Immature natural killer cell (primary cell): ENCODE measurements around the gene PLD1. TPM values are rescaled to one million over a fixed set of nuclear protein-coding genes. Genes with fewer than 3 reads are reported as not detected.

Source experiments
- DNase-seq, 3 donors: peaks; one replicate each; pipeline ENCODE4 v3.0.0; 2022; ENCODE audit warnings: mixed read lengths in 1 of 3
- H3K27ac Mint-ChIP-seq, 6 donors: one replicate each; pipeline ENCODE4 v1.8.0; 2020; ENCODE audit warnings: mixed read lengths in 6 of 6, mild to moderate bottlenecking in 5 of 6, inconsistent platforms in 4 of 6, moderate library complexity in 3 of 6
- H3K27me3 Mint-ChIP-seq, 3 donors: one replicate each; pipeline ENCODE4 v1.8.0; 2020 to 2021; ENCODE audit warnings: low read depth in 3 of 3, mild to moderate bottlenecking in 3 of 3, mixed read lengths in 3 of 3, moderate library complexity in 3 of 3, inconsistent platforms in 1 of 3
- H3K36me3 Mint-ChIP-seq, 3 donors: one replicate each; pipeline ENCODE4 v1.8.0; 2020; ENCODE audit warnings: mixed read lengths in 3 of 3, inconsistent platforms in 2 of 3, mild to moderate bottlenecking in 2 of 3
- H3K4me1 Mint-ChIP-seq, 2 donors: one replicate each; pipeline ENCODE4 v1.8.0; 2020; ENCODE audit warnings: inconsistent platforms in 2 of 2, mild to moderate bottlenecking in 2 of 2, mixed read lengths in 2 of 2, moderate library complexity in 1 of 2
- H3K4me3 Mint-ChIP-seq, 5 donors: one replicate each; pipeline ENCODE4 v1.8.0; 2020; ENCODE audit warnings: mild to moderate bottlenecking in 5 of 5, mixed read lengths in 5 of 5, inconsistent platforms in 3 of 5, moderate library complexity in 3 of 5
- H3K9me3 Mint-ChIP-seq, 6 donors: one replicate each; pipeline ENCODE4 v1.8.0; 2020; ENCODE audit warnings: mild to moderate bottlenecking in 6 of 6, mixed read lengths in 6 of 6, inconsistent platforms in 4 of 6, moderate library complexity in 3 of 6
- polyA plus RNA-seq, 3 donors: library from polyadenylated mRNA; unstranded; fragments of 300-500 nt; fragmentation: Illumina TruSeq; gene quantifications; one replicate each; pipeline ENCODE4 v1.2.3, GENCODE V29; 2021

PLD1 gene
- polyA plus RNA-seq, 3 donors from 2014 or later = 3.8 to 7.2 TPM; not detected in 1

DNA sequence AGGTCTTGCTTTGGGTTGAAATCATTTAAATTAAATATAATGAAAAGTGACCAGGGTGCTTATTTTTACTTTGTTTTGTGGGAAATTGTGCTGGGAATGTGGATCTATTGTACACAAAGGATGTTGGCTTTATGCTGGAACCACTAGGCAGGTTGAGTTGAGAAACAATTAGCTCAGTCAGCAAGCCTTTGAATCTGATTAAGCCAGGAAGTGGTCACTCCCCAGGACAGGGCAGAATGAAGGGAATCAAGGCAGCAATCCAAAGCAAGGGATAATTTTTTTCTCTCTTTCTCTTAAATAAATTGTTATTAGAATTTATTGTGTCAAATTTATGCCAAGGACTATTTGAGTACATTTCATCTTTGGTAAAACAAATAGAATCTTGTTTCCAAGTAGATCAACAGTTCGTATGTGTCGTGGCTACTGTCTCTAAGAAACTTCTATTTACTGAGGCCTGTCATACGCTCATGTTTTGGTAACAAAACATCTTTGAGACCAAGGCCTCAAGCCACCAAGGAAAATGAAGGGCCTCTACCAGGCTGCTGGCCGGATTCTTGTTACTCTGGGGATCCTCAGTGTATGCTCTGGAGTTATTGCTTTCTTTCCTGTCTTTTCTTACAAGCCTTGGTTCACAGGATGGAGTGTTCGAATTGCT lies 32.7 kb upstream of the PLD1 start, which contains the start of gene TMEM212:
Gene TMEM212 (plus strand): TSS at position 486 of the 655 bp plus-strand sequence. CDS start 35 bp downstream, at position 521.
- Mint-ChIP-seq H3K27ac (no peak within 1 kb of the TSS), H3K4me1 (no peaks in the 10 kb centered on the region), H3K4me3 (no peak within 1 kb of the TSS), H3K9me3 (peaks cover 0 to 2% (median 0%) of the 10 kb centered on the region in 6 donors), H3K27me3 (peaks cover 0 to 5% (median 0%) of the 10 kb centered on the region in 3 donors), H3K36me3 (no peaks in the 10 kb centered on the region)
- DNase-seq = no peak

DNA sequence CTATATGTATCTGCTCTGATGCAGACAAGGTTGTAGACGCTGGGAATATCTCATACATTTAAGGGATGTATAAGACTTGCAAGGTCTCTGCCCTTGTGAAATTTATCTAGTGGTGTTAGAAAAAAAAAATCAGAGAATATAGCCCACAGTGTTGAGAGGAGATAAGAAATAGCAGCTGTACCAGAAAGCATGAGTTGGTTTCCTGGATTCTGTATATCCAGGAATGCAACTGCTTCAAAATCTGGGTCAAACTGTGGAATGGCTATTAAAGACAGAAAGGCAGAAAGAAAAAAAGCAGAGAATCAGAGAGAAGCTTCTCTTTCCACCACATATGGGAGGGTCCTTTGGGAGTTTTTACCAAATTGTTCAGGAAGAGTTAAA lies 31.3 kb upstream of the PLD1 start:
- DNase-seq = no peak
- Mint-ChIP-seq H3K27me3 (peaks cover 0 to 5% (median 0%) of the 10 kb centered on the region in 3 donors), H3K4me3 (no peak overlapping the region), H3K4me1 (no peaks in the 10 kb centered on the region), H3K9me3 (peaks cover 0 to 2% (median 0%) of the 10 kb centered on the region in 6 donors), H3K36me3 (no peaks in the 10 kb centered on the region), H3K27ac (no peak overlapping the region)

DNA sequence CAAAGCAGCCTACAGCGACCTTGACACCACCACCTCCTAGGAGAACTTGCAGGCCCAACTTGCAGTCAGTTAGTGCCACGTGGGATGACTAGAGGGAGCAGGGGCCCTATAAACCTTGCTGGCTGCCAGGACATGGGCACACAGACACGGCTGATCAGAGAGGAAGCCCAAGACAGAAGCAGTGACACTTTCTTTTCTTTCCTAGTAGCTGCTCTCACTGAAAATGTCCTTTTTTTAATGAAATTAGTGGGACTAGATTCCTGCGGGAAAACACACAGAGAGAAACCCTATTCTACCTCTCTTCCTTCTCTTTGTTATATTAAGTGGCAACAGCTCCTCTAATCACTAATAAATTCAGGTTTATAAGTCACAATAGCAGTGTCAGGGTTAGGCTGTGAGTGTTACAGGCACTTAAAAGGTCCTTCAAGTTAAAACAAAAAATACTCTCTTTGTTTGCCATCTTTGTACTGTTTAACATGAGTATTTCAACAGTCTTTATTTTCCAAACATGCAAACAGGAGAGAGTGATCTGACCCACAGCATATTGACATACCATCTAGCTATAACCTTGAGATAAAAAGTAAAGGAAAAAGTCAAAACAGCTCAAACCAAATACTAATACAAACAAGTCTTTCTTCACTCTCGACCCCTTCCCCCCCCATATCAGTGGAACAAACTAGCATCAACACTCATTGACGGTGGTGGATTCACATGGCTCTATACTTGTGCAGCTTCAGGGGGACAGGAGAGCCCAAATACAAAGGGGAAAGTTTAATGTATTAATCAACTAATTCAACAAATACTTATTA lies 30.7 kb upstream of the PLD1 start:
- no peak overlapping the region for H3K4me3 Mint-ChIP-seq
- peaks cover 0 to 5% (median 0%) of the 10 kb centered on the region in 3 donors for H3K27me3 Mint-ChIP-seq
- no peaks in the 10 kb centered on the region for H3K36me3 Mint-ChIP-seq
- H3K27ac Mint-ChIP-seq = no peak overlapping the region
- no peaks in the 10 kb centered on the region for H3K4me1 Mint-ChIP-seq
- DNase-seq = no peak
- H3K9me3 Mint-ChIP-seq = peaks cover 0 to 2% (median 0%) of the 10 kb centered on the region in 6 donors

DNA sequence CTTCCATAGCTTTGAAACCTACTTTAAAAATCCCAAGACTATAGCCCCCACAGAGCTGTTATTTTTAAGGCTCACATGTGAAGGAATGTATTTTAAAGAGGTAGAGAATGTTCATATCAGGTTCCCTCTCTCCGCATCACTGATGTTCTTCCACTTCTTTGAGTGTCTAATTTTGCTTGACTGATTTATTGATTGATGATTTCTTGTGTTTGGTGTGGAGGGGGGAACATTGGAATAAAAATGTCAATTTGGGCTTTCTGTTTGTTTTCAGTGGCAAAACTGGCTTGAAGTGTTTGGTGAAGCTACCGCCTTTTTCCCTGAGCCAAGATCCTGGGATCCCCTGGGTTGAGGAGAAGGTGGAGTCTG lies 30.1 kb upstream of the PLD1 start:
- no peak overlapping the region for H3K4me3 Mint-ChIP-seq
- DNase-seq = no peak
- no peaks in the 10 kb centered on the region for H3K9me3 Mint-ChIP-seq
- peaks cover 0 to 3% (median 0%) of the 10 kb centered on the region in 3 donors for H3K27me3 Mint-ChIP-seq
- no peak overlapping the region for H3K27ac Mint-ChIP-seq
- peaks cover 0 to 4% (median 0%) of the 10 kb centered on the region in 3 donors for H3K36me3 Mint-ChIP-seq
- no peaks in the 10 kb centered on the region for H3K4me1 Mint-ChIP-seq

DNA sequence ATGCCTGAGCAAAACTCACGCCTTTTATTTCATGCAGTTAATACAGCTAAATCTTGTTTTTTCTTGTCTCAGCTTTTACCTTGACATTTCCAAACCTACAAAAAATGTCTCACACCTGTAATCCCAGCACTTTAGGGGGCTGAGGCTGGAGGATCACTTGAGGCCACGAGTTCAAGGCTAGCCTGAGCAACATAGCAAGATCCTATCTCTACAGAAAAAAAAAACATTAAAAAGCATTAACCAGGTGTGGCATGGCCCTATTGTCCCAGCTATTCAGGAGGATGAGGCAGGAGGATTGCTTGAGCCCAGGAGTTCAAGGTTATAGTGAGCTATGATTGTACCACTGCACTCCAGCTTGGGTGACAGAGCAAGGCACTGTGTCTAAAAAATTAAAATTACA lies 29.0 kb upstream of the PLD1 start:
- no peaks in the 10 kb centered on the region for H3K9me3 Mint-ChIP-seq
- peaks cover 0 to 4% (median 0%) of the 10 kb centered on the region in 3 donors for H3K36me3 Mint-ChIP-seq
- H3K27ac Mint-ChIP-seq = no peak overlapping the region
- no peak overlapping the region for H3K4me3 Mint-ChIP-seq
- no peaks in the 10 kb centered on the region for H3K4me1 Mint-ChIP-seq
- DNase-seq = no peak
- peaks cover 0 to 3% (median 0%) of the 10 kb centered on the region in 3 donors for H3K27me3 Mint-ChIP-seq

DNA sequence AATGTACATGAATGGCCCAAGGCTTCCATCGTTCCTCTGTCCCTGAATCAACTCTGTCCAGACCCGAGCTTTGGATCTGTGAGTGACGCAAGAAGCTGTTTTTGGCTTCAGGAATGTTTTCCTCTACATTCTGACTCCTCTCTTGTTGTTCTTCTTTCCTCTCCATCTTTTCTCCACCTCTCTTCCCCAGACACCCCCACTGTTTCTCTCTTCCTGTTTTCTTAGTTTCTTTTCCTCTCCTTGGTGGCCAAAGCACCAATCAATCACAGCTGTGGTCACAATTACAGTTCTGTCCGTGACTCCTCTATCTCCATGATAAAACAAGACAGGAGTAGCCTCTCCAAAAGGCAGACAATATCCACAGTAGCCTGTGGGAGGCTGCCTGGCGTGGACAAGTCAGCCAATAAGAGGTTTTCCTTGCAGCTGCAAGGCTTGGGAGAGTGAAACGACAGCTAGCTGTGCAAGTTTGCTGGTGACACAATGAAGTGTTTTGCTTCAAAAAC lies 28.0 kb upstream of the PLD1 start:
- H3K36me3 Mint-ChIP-seq = peaks cover 0 to 4% (median 0%) of the 10 kb centered on the region in 3 donors
- no peaks in the 10 kb centered on the region for H3K4me1 Mint-ChIP-seq
- no peaks in the 10 kb centered on the region for H3K9me3 Mint-ChIP-seq
- no peak overlapping the region for H3K4me3 Mint-ChIP-seq
- H3K27me3 Mint-ChIP-seq = peaks cover 0 to 3% (median 0%) of the 10 kb centered on the region in 3 donors
- H3K27ac Mint-ChIP-seq = no peak overlapping the region
- DNase-seq = no peak

DNA sequence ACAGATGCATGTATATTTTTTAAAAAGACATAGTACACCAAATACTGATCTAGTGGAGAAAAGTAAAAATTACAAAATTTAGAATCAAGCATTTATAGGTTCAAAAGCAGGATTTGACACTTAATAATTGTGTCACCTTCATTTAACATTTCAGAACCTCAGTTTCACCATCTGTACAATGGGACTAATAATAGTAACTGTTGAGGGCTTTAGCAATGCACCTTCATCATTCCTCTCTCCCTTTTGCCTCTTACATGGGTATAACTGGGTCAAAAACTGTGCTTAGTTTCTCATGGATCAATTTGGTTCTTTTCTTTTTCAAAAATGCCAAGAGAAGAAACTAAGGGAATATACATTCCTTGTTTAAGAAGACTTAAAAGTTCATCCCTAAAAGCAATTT lies 27.4 kb upstream of the PLD1 start:
- no peak overlapping the region for H3K27ac Mint-ChIP-seq
- H3K27me3 Mint-ChIP-seq = peaks cover 0 to 3% (median 3%) of the 10 kb centered on the region in 3 donors
- no peak overlapping the region for H3K4me3 Mint-ChIP-seq
- no peaks in the 10 kb centered on the region for H3K4me1 Mint-ChIP-seq
- no peaks in the 10 kb centered on the region for H3K9me3 Mint-ChIP-seq
- DNase-seq = no peak
- H3K36me3 Mint-ChIP-seq = peaks cover 0 to 4% (median 0%) of the 10 kb centered on the region in 3 donors

DNA sequence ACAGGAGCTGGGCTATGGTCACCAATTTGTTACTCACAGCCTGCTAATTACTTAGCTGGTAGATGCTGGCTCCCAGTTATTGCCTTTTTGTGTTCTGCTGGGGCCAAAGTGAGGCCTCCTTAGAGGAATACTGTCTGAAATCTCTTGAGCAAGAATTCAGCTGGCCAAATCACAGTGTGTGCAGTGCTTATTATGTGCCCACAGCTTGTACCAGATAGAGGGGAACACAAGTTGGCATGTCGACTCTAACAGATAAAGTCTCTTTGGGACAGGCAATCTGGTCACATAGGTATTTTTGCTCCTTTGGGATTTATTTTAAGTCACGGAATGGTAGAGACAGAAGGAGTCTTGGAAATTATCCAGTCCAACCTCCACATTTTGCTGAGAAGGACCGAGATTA lies 26.6 kb upstream of the PLD1 start:
- H3K27ac Mint-ChIP-seq = no peak overlapping the region
- peaks cover 0 to 4% (median 0%) of the 10 kb centered on the region in 3 donors for H3K36me3 Mint-ChIP-seq
- no peak overlapping the region for H3K4me3 Mint-ChIP-seq
- no peaks in the 10 kb centered on the region for H3K4me1 Mint-ChIP-seq
- H3K27me3 Mint-ChIP-seq = peaks cover 0 to 3% (median 3%) of the 10 kb centered on the region in 3 donors
- no peaks in the 10 kb centered on the region for H3K9me3 Mint-ChIP-seq
- no peak for DNase-seq

DNA sequence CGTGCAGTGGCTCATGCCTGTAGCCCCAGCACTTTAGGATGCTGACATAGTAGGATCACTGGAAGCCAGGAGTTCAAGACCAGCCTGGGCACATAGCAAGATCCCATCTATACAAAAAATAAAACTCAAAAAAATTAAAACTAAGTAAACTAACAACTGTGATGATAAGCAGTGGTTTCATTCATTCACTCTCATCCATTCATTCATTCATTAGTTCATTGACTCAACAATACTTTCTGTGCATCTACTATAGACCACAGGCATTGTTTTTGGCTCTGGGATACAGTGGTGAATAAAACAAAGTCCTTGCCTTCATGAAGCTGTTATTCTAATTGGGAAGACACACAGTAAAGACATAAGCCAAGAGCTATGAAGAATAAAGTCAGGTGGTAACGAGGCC lies 25.3 kb upstream of the PLD1 start:
- DNase-seq = no peak
- no peak overlapping the region for H3K4me3 Mint-ChIP-seq
- H3K27ac Mint-ChIP-seq = no peak overlapping the region
- no peaks in the 10 kb centered on the region for H3K4me1 Mint-ChIP-seq
- H3K9me3 Mint-ChIP-seq = no peaks in the 10 kb centered on the region
- H3K36me3 Mint-ChIP-seq = peaks cover 0 to 4% (median 0%) of the 10 kb centered on the region in 3 donors
- peaks cover 0 to 3% (median 3%) of the 10 kb centered on the region in 3 donors for H3K27me3 Mint-ChIP-seq

DNA sequence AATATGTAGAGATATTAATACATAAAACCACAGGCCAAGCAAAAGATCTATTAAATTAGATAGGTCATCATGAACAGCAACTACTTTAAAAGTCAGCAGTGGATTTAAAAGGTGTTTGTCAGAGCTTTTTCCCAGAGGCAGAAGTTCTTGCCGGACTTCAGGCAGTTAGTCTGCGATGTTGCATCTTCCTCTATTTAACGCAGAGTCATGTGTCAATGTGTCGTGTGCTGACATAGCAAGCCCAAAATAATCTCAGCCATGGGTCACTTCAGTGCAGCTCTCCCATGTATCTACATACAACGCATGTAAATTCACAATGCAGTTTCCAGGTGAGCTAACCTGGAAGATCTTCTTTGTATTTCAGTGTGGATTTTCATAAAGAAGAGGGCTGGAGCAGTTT lies 24.8 kb upstream of the PLD1 start:
- Mint-ChIP-seq H3K36me3 (peaks cover 0 to 4% (median 0%) of the 10 kb centered on the region in 3 donors), H3K4me1 (no peaks in the 10 kb centered on the region), H3K4me3 (no peak overlapping the region), H3K9me3 (no peaks in the 10 kb centered on the region), H3K27me3 (peaks cover 0 to 4% (median 3%) of the 10 kb centered on the region in 3 donors), H3K27ac (no peak overlapping the region)
- no peak for DNase-seq

DNA sequence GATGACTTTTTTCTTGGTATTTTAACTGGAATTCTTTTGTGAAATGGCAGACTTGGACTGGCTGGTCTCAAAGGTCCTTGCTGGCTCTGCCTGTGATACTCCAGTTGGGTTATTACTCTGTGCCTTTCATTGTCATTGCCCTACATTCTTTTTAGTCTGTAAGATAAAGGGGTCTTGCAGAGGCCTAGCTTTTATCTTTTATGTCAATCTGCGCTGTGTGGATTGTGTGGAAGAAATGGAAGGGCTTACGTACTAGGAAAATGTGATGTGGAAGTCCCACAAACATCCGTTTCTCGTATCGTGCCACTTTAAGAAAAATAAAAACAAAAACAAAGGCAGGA lies 24.1 kb upstream of the PLD1 start:
- DNase-seq = no peak
- H3K27me3 Mint-ChIP-seq = peaks cover 0 to 4% (median 3%) of the 10 kb centered on the region in 3 donors
- H3K4me3 Mint-ChIP-seq = no peak overlapping the region
- H3K36me3 Mint-ChIP-seq = peaks cover 0 to 4% (median 0%) of the 10 kb centered on the region in 3 donors
- no peak overlapping the region for H3K27ac Mint-ChIP-seq
- H3K9me3 Mint-ChIP-seq = no peaks in the 10 kb centered on the region
- H3K4me1 Mint-ChIP-seq = no peaks in the 10 kb centered on the region

DNA sequence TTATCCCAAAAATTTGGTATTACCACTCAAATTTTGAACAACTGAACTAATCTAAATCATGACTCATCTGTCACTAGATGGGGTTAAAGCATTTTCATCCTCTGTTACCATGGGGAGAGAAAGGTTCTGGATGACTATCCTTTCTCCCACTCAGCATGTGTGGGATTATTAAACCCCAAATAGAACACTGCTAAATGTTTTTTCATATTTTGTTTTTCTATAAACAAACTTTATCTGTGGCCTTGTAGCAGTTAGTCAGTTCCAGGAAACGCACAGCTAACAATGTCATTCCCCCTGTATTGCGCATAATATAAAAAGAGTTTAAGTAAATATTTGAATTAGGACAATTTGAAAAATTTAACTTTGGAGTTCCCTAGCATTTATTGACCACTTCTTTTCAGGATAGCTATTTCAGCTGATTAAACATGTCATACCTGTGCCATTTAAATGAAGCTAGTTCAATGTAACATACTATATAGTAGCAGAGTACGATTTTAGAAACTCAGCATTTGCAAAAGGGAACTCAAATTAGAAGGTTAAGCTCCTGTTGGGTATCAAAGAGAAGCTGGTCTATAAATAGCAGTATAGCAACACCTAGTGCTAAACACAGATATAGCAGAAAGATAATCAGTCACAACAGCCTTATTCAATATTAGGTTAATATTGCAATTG lies 23.6 kb upstream of the PLD1 start:
- H3K9me3 Mint-ChIP-seq = no peaks in the 10 kb centered on the region
- H3K27me3 Mint-ChIP-seq = peaks cover 0 to 4% (median 2%) of the 10 kb centered on the region in 3 donors

DNA sequence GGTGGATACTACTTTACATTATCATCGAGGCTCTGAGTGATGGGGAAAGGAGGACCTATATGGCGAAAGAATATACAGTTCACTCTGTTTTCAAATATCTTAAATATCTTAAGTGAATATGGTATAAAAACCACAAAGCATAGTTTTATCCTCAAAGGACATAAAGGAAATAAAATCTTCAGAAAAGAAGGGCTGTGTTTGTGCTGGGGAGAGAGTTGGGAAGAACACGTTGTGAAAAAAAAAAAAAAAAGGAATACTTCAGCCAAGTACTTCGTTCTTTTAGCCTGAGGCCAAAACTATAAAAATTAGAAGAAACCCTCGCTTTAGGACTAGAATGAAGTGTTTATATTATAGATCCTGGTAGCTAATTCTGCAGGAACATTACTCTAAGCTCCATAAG lies 22.7 kb upstream of the PLD1 start:
- H3K36me3 Mint-ChIP-seq = peaks cover 0 to 4% (median 0%) of the 10 kb centered on the region in 3 donors
- H3K27ac Mint-ChIP-seq = no peak overlapping the region
- no peak for DNase-seq
- peaks cover 0 to 4% (median 1%) of the 10 kb centered on the region in 3 donors for H3K27me3 Mint-ChIP-seq
- no peak overlapping the region for H3K4me3 Mint-ChIP-seq
- no peaks in the 10 kb centered on the region for H3K9me3 Mint-ChIP-seq
- H3K4me1 Mint-ChIP-seq = peaks cover 2 to 7% of the 10 kb centered on the region in 2 donors

More for the DNA sequence above, 23.6 kb upstream of the PLD1 start:
- Mint-ChIP-seq H3K36me3 (peaks cover 0 to 4% (median 0%) of the 10 kb centered on the region in 3 donors), H3K4me3 (no peak overlapping the region), H3K27ac (no peak overlapping the region), H3K4me1 (no peaks in the 10 kb centered on the region)
- DNase-seq = peak in 2 of 3 donors; percentile 26 to 30

DNA sequence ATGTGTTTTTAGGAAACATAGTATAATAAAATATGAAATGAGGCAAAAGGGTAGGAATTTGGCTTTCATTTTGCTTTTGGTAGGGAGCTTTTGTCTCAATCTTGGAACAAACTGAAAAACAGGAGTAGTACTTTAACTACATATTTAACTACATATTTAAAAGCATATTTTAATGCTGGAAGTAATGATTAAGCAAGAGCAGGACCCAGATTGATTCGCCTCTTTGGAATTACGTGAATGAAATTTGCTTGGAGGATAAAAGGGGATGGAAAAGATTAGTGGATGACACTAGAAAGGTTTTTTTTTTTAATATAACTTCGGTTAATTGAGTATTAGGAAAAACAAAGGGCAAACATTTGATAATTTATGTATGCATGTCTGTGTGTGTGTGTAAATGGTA lies 21.7 kb upstream of the PLD1 start:
- H3K27me3 Mint-ChIP-seq = peaks cover 1 to 4% (median 4%) of the 10 kb centered on the region in 3 donors
- H3K4me3 Mint-ChIP-seq = no peak overlapping the region
- H3K9me3 Mint-ChIP-seq = no peaks in the 10 kb centered on the region
- H3K36me3 Mint-ChIP-seq = peaks cover 0 to 4% (median 0%) of the 10 kb centered on the region in 3 donors
- no peak for DNase-seq
- H3K4me1 Mint-ChIP-seq = peaks cover 11 to 17% of the 10 kb centered on the region in 2 donors
- H3K27ac Mint-ChIP-seq = no peak overlapping the region
